ENCODE measurements around the gene GEMIN5.
"Not testable (repeated sequence)": the region's sequence is repeated elsewhere in the genome, so short reads cannot be mapped to it uniquely, and the experiment has no call there.

GEMIN5 gene

GRCh38 chr5:154940772-154941620 is 3.0 kb upstream of the GEMIN5 start, which contains the start of gene MRPL22:
Gene MRPL22, plus strand, starts transcription at chr5:154941073. Its CDS starts 38 bp downstream, at chr5:154941111.
- peak; percentile 85 for DNase-seq (ENCODE audit: low read depth)

DNA sequence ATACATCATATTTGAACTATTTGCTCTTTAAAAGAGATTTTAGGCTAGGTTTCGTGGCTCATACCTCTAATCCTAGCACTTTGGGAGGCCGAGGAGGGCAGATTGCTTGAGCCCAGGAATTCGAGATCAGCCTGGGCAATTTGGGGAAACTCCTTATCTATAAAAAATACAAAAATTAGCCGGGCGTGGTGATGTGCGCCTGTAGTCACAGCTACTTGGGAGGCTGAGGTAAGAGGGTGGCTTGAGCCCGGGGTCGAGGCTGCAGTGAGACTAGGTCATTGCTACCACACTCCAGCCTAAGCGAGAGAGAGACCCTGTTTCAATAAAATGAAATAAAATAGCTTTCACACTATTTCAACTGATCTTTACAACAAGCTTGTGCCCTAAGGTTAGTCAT is 2.4 kb upstream of the GEMIN5 start:
- DNase-seq (ENCODE audit: low read depth) = no peak

GRCh38 chr5:154939387-154939786 is 1.4 kb upstream of the GEMIN5 start:
- not testable (repeated sequence) for DNase-seq (ENCODE audit: low read depth)

GRCh38 chr5:154937186-154937717 is 759 bp downstream of the GEMIN5 start:
- DNase-seq (ENCODE audit: low read depth) = no peak

DNA sequence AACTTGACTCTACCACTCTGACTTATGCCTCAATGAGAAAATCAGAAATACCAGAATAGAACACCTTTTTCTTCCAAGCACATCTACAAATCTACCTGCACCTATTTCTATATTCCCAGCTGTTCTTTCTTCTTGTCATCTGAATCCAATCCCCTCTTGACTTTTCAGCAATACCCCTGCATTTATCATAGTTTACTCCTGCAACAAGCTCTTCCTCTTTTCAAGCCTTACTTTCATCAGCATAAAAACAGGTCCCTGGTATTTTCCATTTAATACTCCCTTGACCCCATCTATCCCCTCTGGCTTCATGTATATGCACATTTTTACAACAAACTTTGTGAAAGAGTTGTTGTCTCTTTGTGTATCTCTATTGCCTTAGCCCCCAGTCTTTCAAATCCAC is 3.1 kb downstream of the GEMIN5 start:
- no peak for DNase-seq (ENCODE audit: low read depth)

- DNase-seq (ENCODE audit: low read depth) = no peak
Observed at GRCh38 chr5:154933537-154933936, 4.5 kb downstream of the GEMIN5 start.

DNA sequence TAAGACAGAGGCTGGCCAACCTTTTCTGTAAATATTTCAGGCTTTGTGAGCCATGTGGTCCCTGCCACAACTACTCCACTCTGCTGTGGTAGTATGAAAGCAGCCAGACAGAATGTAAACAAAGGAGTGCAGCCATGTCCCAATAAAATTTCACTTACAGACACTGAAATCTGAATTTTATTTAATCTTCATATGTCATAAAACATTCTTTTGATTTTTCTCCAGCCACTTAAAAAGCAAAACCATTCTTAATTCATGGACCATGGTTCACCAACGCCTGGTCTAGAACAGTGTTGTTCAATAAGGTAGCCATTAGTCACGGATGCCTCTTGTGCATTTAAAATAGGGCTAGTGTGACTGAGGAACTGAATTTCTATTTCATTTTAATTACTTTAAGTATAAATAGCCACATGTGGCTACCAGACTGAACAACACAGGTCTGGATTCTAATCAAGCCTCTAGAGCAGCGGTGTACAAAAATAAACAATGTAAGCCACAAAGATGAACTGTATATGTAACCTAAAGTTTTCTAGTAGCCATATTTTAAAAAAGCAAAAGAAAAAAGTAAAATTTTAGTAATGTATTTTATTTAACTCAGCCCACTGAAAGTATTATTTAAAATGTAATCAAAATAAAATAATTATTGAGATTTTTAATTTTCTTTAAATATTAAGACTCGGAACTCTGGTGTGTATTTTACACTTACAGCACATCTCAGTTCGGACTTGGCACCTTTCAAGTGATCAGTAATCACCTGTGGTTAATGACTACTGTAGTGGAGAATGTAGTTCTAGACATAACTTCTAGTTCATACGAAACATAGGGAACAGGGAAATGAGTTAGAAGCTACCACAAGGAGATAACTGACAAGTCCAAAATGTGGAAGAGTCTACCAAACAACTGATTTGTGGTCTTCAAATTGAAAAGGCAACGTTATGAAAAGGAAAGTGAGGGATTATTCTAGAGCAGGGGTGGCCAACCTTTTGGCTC is 14.3 kb downstream of the GEMIN5 start:
- no peak for DNase-seq (ENCODE audit: low read depth)

GRCh38 chr5:154917757-154918156 is 20.3 kb downstream of the GEMIN5 start:
- no peak for DNase-seq (ENCODE audit: low read depth)

GRCh38 chr5:154916874-154917273 is 21.1 kb downstream of the GEMIN5 start:
- DNase-seq (ENCODE audit: low read depth) = no peak

DNA sequence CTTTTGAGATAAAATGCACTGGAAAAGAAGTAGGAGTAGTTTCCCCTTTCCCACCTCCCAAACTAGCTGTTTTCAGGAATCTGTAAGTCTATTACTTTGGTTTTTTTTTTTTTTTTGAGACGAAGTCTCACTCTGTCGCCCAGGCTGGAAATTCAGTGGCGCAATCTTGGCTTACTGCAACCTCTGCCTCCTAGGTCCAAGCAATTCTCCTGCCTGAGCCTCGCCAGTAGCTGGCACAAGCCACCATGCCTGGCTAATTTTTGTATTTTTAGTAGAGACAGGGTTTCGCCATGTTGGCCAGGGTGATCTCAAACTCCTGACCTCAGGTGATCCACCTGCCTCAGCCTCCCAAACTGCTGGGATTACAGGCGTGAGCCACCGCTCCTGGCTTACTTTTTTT is 32.4 kb downstream of the GEMIN5 start:
- DNase-seq (ENCODE audit: low read depth) = not testable (repeated sequence)

DNA sequence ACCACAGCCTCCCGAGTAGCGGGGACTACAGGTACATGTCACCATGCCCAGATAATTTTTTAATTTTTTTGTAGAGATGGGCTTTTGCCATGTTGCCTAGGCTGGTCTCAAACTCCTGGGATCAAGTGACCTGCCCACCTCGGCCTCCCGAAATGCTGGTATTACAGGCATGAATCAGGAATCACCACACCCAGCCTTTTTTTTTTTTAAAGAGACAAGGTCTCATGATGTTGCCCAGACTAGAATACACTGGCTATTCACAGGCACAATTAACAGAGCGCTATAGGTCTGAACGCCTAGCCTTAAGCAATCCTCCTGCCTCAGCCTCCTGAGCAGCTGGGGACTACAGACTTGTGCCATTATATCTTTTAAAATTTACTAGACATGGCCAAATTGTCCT is 36.1 kb downstream of the GEMIN5 start:
- no peak for DNase-seq (ENCODE audit: low read depth)

GRCh38 chr5:154901276-154901675 is 36.7 kb downstream of the GEMIN5 start:
- DNase-seq (ENCODE audit: low read depth) = peak; percentile 2

DNA sequence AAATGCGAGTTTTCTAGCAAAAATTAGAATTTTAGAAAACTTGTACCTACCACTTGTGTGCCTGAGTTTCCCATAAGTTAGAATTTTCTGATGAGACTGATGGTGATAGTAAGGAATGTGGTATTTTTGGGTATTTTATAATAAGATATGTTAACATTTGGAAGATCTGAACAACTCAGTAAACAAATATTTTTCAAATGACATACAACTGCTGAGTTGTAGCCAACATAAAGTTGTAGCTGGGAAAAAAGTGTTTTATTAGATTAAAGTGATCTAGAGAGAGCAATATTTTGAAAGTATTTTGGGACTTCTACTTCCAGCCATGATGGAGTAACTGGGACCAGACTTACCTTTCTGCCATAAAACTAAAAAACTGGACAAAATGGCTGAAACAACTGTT is 37.9 kb downstream of the GEMIN5 start:
- DNase-seq (ENCODE audit: low read depth) = no peak

DNA sequence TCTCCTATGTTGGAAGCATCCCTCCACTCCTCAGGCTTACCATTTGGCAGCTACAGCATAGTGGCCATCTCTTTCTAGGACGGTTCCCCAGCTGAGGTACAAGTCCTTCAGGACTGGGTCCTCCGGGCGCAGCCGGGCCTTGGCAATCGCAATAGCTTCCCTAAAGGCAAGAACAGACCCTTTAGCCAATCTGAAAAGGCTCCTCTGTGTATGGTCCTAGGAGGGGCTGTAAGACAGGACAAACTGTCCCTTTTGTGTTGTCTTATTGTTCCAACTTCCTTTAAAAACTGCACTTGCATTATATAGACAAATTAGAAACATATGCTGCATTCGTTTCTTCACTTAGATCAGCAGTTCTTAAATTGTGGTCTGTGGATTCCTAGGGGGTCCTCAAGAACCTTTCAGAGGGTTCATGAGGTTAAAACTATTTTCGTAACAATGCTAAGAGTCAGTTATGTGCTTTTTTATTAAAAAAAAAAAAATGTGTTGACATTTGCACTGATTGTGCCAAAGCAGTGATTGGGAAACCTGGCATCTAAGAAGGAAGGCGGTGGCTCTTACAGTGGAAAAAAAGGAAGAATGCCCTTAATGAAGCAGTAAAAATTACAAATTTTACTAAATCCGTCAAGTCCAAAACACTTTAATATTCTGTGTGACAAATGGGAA is 38.7 kb downstream of the GEMIN5 start:
- no peak for DNase-seq (ENCODE audit: low read depth)

DNA sequence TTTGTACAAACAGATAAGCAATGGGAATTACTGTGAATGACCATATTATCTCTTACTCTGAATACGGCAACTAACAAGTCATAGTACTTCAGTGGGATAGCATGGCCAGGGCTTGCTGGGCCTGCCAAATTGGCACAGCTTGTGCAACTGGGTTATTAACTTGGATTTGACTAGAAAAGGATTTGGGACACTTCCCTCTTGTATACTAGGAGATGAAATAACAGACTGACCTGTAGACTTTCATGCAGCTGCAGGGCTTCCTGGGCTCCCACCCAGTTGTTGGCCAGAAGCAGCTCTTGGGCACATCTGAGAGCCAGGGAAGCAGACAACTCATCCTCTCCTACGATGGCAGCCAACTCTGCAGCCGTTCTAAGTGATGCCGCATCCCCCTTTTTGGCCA is 39.8 kb downstream of the GEMIN5 start:
- no peak for DNase-seq (ENCODE audit: low read depth)

DNA sequence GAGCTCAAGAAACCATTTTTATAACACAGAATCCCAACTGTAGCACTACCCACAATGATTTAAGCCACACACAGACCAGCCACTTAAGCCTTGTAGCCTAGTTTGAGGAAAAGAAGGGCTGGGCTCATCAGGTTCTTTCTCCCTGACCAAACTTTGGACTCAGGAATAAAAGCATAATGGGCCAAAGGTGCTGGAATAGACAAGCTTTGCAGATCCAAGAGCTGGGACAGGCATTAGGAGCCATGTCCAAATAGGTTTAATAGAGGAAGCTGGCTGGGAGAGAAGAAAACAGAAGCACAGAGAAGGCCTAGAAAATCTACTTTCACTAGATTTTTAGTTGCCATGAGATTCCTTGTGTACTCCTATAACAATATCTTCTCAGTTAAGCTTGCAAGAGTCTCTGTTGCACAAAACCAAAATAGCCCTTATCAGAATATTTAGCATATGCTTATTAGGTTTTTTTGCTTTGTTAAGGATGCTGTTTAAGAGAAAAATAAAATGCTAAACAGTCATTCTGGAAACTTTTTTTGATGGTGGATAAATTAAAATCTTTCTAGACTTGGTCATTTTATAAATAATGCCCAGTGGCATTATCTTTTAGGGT is 41.3 kb downstream of the GEMIN5 start:
- no peak for DNase-seq (ENCODE audit: low read depth)

GRCh38 chr5:154895606-154896561 is 42.1 kb downstream of the GEMIN5 start:
- DNase-seq (ENCODE audit: low read depth) = no peak

- no peak for DNase-seq (ENCODE audit: low read depth)
Observed at GRCh38 chr5:154893381-154893780, 44.6 kb downstream of the GEMIN5 start.

DNA sequence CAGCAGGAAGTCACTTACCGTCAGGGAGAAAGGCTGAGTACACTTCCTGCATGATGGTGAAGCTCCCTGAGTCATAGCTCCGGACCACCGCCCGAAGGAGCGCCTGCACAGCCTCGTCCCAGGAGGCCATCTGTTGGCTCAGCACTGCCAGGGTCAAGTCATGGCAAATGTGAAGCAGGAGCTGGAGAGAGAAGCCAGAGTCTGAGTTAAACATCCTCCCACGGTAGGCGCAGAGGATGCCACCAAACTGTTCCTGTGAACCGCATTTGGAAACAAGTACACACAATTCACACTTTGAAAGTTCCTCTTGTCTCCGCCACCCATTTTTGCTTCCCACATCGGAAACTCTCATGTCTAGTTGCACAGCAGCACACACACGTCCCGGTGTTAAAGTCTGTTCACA is 45.6 kb downstream of the GEMIN5 start:
- no peak for DNase-seq (ENCODE audit: low read depth)

DNA sequence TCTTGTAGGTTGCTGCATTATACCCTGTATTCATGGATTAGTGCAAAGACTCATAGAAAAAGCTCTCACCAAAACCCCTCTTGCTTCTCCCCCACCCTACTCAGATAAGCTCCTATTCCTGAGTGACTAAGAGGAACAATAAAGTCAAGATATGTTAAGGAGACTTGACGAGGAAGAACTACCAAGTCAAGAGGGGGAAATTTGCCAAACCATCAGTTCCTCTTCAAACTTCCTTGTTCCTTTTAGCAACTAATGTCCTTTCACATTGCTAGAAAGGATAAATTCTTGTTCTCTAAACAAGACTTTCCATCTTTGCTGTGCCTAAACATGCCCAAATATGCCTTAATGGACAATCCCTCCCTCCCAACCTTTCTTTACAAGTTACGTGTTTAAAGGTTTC is 52.6 kb downstream of the GEMIN5 start:
- no peak for DNase-seq (ENCODE audit: low read depth)
